ENCODE data around the gene PEAR1.
A peak's percentile ranks its signal among the peaks of the same experiment; 100 is the strongest.

PEAR1 gene

DNA sequence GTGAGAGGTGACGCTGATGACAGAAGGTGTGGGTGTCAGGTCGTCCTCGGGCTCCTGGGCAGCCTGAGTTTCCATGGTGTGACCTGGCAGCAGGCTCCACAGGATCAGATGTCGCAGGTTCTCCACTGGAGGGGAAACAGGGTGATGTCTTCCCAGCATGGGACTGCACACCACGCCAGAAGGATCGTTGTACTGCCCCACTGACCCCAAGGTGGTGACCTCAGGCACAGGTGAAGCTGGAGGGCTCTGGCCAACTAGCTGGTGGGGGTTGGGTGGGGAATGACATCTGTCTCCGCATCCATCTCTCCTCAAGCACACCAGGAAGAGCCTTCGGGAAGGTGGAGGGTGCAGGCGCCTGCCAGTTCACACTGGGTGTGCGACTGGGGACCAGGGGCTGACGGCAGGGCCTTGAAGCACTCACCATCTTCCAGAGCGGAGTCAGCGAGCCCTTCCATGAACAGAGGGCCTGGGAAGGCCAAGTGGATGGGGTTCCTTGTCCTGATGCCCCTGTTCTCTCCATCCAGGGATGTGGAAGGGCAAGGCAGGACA, 46.3 kb downstream of the PEAR1 start:
- DNase-seq, result no peak

DNA sequence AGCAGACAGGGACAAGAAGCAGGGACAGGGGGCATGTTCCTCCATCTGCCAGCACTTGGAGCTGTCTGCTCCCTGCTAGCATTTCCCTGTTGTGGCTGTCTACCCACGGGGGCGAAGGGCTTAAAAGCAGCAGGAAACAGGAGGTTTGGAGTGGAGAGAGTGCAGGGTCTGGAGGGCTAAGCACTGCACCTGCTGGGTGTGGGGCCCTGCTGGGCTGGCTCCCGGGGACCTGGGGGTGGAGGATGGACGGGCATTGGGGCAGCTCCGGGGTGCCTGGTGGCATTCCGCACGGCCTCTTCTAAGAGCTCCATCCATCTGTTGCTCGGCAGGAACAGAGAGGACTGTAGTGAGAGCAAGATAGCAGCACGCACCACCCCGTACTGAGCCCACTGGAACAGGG, 48.2 kb downstream of the PEAR1 start:
- DNase-seq, result no peak

DNA sequence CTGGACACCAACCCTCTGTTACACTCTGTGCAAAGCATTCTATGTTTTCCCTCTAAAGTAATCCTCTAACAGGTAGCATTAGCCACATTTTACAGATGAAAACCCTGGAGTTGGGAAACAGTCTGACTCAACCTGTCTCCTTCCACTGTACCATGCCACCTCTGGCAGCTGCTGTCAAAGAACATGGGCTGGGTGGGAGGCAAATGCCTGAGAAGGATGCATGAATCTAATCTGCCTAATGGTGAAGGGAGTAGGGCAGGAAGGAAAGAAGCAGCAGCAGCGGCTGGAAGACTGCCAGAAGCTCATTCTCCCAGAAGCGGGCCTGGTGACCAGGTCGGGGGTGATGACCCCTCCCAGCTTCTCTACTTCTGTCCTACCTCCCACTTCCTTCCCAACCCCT, 48.7 kb downstream of the PEAR1 start:
- DNase-seq, result no peak

DNA sequence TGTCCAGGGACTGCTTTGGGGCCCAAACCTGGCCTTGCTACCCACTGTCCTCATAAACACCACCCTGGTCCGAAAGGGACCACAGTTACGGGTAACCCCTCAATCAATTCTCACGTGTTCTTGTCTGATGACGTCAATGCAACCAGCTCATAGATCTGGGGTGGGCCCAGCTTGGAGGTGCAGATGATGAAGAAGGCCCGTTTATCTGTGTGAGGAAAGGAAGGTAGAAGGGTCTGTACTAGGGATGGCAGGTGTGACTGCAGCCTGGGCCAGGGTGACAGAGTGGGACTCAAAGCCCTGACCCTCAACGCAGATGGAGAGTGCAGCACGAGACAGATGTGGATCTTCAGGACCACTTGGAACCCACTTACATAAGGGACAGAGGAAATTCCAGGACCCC, 49.1 kb downstream of the PEAR1 start:
- DNase-seq, result no peak

DNA sequence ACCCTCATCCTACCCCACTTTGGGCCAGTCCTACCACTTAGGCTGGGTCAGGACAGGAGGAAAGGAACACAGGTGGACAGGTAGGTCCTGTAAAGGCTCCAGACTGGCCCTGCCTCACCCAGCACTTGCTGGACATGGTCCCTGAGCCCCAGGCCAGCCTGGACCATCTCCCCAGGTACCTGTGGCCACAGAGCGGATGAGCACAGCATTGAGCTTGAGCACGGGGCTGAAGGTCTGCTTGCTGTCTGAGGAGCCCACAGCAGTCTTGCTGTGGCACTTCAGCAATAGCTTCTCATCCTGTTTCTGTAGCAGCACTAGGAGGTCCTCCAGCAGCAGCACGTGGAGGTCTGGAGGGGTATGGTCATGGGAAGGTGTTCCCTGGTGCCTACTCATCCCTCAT, 50.2 kb downstream of the PEAR1 start:
- DNase-seq, result no peak

DNA sequence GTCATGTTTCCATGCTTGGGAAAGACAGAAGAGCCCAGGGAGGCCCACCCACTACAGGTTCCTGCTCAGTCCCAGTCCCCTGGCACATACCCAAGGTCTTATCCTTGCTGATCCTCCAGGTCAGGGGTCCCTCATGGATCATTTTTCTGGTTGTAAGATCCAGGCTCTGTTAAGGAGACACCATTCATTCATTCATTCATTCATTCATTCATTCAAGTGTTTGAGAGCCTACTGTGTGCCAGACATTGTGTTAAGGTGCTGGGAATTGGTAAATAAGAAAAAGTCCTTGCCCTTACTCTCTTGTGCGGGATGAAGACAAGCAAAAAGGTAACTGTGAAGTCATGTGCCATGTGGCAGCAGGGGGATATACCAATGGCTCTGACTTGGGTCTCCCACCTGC, 50.8 kb downstream of the PEAR1 start:
- no peak for DNase-seq

DNA sequence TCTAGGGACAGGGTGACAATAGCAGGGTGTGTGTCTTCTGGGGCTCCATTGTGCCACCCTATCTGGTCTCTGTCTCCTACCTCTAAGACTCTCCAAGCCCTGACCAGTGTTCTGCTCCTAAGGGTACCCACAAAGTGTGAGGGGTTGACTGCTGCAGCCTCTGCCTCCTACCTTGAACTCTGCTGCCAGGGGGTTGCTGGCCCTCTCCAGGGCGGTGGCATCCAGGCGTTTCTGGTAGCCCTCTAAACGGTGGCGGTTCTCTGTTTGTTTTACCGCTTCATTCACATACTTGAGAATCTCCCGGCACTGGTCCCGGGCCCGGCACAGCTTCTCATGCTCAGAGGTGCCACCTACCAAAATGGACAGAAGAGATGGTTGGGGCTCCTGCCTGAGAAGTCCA, 51.3 kb downstream of the PEAR1 start:
- DNase-seq, result no peak

DNA sequence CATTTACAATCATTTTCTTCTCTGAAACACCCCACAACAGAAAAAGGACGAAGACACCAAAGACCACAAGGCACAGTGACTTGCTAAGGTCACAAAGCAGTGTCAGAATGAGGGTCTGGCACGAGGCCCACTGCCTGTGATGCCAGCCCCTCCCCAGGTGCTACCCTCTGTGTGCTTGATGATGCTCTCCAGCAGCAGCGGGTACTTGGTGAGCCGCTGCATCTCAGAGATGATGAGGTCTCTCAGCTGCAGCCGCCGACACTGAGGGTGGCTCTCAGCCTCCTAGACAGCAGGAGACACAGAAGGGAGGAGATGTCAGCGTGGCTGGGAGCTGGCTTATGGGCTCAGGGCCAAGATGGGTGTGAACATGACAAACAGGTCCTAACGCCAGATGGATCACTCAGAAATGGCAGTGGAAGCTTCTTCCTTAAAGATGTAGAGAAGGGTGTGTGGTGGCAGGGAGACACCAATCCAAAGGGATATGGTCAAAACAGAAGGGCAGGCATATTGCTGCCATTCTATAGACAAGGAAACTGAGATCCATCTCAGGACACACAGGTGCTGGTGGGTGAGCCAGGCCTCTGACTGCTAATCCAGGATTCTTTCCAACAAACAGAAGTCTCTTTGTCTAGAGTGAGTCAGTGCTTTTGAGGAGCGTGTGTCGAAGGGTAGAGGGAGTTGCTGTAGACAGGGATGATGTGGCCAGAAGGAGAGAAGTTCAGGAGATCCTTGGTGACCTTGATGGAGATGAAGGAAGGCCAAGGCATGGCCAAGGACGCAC, 52.6 kb downstream of the PEAR1 start:
- no peak for DNase-seq

DNA sequence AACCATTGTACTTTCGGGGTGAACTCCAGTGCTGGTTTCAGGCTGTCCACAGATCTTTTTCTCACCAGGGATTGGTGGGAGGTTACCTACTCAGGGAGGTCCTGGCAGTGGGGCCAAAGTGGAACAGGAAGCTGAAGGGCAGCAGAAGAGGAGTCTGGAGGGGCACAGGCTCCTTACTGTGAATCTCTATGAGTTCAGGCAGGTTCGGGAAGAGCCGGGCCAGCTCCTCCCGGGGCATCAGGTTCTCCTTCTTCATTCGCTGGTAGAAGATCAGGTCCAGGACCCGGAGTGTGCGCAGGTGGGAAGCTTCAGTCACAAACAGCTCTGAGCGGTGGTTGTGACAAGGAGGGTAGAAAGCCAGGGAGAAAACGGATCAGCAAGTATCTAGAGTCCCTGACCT, 53.6 kb downstream of the PEAR1 start:
- DNase-seq, result no peak

DNA sequence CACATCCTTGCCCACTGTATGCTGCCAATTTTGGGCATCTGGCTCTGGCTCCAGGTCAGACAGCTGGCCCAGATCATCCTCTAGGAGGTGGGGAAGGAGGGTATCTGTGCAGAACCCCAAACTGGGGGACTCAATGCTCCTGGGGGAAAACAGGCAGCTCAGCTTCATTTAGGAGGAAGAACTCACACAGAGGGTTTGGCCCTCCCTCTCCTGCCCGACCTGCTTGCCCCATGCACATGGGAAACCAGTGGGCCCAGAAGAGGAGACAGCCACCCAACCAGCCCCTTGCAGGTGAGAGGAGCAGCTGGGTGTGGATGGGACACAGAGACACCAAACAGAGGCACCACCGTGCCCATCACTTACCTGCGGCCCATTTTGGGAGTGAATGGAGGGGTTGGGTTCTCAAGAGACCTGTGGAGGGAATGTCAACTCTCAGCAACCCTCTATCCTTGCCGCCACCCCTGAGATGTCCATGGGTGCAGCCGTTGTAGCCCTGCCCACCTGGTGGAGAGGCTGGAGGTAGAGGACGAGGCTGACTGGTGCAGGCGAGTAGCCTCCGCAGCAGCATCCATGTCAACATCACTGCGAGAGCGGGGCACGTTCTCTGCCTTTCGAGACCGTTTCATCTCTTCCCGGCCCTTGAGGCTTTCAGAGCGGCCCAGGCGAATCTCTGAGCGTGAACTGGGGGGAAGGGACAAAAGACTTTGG, 54.5 kb downstream of the PEAR1 start:
- DNase-seq, result no peak

DNA sequence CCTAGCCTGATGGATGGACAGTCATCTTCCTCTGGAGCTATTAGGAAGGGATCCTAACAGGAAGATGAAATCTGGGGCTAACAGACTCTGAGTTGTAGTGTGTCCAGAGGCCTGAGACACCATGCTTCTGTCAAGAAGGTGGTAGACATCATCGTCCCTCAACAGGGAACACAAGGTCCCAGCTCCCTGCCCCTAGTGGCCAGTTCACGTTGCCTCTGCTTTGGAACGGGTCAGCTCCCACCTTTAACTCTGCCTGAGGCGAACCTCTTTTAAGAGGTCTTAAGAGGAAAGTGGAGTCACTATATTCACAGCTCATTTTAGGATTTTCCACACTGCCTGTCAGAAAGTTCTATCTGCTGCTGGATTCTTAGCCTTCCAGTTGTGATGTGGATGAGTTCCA, 55.2 kb downstream of the PEAR1 start:
- DNase-seq, result no peak

DNA sequence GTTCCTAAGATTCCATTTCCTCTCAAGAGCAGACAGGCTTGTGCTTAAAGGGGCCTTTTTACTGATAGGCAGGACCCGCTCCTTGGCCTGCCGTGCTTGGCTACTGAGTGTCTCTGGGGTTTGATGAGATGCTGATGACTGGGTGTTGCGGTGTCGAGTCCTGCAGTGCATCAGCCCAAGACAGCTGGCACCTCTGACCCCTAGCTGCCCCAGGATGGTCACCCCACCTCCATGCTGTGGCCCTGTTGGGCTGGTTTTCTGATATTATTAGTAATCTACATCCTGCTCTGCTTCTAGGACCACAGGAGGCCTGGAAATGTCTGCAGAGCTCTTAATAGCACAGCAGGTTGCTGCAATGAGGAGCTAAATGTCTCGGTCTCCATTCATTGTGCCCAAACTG, 55.6 kb downstream of the PEAR1 start:
- DNase-seq, result no peak

DNA sequence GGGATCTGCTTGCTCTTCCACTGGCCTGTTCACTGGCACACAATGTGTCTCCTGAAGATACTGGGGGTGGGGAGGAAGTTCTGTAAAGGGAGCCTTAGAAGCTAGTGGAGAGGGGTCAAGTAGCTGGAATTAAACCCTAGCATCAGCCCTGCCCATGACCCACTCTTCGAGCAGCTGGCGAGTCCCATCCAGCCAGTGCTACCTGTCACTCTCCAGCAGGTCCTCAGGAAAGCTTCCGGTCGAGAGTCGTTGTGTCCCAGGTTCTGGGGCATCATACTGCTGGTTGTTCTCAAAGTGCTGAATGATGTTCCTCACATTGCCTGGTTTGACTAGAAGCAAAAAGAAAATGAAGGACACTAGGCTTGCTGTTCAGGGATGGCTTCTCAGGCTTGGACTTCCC, 57.9 kb downstream of the PEAR1 start:
- no peak for DNase-seq

DNA sequence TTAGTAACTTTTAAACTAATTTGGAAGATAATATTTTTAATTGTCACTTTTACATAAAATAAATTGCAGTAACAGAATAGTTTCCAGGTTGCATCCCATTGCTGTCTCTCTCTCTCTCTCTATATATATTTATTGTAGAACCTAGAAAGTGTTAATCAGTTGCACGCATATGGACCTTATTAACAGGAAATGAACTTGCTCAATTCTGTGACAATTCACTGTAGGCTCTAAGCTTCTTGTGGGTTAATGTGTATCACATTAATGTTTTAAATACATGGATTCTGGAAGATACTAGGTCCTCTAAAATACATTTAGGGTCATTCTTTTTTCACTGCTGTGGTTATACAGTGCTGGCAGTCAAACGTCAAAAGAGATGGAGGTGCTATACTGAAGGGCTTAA, 60.1 kb downstream of the PEAR1 start:
- no peak for DNase-seq

DNA sequence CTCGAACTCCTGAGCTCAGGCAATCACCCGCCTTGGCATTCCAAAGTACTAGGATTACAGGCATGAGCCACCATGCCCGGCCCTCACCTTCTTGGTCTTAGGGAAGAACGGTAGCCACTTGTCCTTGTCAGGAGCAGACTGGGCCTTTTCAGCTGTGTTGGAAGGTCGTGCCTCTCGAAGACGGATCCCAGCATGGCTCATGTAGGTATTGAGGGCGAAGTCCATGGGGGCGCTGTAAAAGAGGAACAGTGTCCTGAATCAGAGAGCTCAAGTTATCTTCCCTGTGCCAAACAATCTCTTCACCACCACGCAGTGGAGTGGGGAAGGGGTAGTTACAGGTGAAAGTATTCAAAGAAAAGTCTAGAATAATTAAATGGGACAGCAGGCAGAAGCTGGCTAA, 62.8 kb downstream of the PEAR1 start:
- no peak for DNase-seq

DNA sequence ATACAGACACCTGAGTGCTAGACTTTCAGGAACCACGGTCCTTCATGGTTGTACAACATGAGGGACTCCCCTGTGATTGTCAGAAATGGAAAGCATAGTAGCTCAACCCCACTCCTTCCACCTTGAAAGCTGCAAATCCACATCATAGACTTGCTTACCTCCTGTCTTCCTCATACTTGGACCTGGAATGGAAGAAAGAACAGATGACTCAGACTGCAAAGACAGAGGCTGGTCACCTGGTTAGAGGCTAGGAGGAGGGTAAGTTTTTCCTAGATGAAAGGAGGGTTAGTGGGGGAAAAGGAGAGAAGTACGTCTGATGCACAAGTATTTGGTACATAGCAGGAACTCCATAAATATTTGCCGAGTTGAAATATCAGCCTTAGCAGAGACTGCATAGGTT, 64.1 kb downstream of the PEAR1 start:
- no peak for DNase-seq

DNA sequence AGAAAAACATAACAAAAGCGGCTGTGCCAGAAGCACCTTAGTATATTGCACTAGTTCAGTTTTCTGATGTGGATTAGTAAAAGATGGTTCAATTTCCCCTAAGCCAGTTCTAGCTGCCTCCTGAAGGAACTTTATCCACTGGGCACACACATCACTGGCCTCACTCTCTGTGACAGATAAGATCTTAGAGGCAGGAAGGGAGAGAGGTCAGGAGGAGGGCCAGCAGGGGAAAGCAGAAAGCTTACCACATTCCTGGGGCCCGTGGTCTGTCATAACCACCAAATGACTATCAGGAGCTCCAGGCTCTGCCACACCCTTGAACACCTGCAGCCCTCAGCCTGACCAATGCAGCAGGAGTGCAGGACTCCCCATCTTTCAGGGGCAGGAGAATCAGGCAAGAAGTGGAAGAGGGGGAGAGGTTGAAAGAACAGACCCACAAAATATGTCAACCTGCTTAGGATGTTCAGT, 64.8 kb downstream of the PEAR1 start:
- no peak for DNase-seq

DNA sequence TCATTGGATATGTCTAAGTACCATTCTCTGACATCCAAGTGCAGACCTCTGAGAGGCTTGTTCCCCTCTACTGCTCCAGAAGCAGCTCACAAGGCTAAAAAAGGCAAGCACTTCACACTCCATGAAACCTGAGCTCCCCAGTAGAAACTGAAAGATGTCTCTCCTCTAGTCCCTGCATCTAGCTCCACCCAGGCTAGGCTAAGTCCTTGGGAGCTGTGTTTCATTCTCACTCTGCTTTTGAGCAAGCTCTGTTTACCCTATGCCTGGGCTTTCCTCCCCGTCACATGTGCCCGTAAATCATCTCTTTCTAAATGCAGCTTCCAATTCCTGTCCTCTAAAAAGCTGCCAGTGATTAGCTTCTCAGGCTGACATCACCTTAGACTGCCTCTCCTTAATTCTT, 65.9 kb downstream of the PEAR1 start:
- DNase-seq, result no peak

DNA sequence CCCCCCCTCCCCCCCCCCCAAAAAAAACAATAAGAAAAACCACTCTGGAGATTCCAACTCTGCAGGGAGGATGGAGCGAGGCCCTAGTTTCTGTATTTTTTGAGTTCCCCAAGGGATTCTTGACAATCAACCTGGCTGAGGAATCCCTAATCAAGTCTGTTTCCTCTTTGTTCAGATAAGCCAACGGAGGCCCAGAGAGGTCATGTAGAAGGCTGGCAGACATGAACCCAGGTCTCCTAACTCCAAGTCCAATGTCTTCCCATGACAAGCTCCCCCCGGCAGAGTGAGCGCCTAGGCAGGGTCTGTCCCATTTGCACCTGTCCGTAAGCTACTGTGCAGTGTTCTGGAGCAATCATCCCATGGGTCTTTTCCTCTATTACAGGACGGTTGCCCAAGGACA, 66.4 kb downstream of the PEAR1 start:
- no peak for DNase-seq

DNA sequence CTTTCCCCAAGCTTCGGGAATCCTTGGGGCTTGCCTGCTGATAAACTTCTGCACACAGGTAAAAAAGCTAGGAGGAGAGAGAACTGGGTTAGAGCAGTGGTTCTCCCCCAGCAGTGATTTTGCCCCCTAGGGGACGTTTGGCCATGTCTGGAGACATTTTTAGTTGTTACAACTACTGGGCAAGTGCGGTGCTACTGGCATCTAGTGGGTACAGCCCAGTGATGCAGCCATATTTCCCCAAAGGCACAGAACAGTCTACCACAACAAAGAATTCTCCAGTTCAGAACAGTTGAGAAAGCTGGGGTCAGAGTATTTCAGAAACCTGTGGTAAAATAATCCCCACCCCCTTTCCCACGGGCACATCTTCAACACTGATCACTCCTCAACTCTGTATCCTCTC, 68.2 kb downstream of the PEAR1 start:
- DNase-seq, result peak in 3 of 5 donors; percentile 12 to 60 (median 20)

DNA sequence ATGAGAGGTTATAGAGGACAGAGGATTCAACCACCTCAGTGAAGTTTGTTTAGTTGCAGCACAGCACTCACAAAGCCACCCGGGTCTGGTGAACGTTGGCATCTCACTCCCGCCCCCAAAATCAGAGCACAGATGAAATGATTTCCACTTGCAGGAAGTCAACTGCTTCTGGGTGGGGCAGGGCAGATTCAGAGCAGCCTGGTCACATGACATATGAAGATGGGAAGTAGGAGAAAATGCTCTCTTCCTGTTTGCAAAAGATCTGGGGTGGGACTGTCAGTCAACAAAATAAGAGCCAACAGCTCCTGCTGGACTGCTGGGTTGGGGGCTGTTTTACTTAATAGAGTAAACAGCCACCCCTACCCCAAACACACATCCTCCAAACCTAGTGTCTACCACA, 70.1 kb downstream of the PEAR1 start:
- DNase-seq, result peak in 2 of 5 donors; percentile 33 to 78

DNA sequence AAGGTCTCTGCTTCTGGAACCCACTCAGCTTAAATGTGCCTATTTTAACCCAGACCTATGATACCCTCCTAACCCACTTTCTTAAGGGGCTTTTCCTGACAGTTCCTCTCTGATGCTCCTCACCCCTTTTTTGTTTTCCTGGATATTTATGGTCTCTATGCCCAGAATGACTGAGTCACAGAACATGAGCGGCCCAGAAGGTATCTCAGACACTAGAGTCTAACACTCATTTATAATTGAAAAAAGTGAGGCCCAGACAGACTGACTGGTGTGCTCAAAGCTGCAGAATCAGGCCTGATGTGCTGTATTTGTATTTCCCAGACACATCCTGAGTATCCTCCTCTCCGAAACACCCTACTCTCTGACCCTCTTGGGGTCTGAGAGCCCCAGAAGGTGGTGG, 70.9 kb downstream of the PEAR1 start:
- DNase-seq, result no peak
